ENCODE measurements around the gene FAM117A. TPM values are rescaled to one million over a fixed set of nuclear protein-coding genes. Genes with fewer than 3 reads are reported as not detected.

The FAM117A gene, protein sequence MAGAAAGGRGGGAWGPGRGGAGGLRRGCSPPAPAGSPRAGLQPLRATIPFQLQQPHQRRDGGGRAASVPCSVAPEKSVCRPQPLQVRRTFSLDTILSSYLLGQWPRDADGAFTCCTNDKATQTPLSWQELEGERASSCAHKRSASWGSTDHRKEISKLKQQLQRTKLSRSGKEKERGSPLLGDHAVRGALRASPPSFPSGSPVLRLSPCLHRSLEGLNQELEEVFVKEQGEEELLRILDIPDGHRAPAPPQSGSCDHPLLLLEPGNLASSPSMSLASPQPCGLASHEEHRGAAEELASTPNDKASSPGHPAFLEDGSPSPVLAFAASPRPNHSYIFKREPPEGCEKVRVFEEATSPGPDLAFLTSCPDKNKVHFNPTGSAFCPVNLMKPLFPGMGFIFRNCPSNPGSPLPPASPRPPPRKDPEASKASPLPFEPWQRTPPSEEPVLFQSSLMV
- total RNA-seq = 10 to 100 TPM; 21.8 to 39.7 (median 26.4) TPM

DNA sequence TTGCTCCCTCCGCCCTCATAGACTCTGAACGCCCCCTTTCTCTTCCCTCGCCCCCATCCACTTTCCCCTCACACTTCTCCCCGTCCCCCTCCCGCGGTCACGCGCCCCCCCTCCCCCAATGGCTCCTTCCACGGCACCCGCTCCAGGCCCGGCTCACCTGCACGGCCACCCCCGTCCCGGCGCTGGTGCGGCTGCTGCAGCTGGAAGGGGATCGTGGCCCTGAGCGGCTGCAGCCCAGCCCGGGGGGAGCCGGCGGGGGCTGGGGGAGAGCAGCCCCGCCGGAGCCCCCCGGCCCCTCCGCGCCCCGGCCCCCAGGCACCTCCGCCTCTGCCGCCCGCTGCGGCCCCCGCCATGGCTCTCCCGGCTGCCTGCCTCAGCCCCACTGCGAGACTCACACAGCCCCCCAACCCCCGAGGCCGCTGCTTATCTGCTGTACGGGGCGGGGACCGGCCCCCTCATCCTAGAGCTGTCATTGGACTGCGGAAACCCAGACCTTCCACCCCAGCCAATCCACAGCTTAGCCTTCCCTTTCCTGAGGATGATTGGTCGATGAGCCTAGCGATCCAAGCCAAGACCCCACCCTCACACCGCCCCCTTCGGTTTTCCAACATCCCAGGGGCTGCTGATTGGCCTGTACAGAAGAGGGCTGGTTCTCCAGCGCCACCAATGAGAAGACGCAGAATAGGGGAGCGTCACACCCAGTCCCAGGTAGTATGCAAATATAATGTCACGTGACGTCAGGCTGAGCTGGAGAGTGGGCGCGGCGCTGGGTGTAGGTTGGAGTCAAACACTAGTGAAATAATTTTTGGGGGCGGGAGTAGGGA lies at the start of gene FAM117A:
TSS of gene FAM117A (minus strand) at position 397 of the 824 bp plus-strand sequence. CDS start at position 353, 44 bp downstream.
- intact Hi-C loops (cut with DNase I; ENCODE audit: low total_unique reads) = no loop called here
- peak; percentile 97 to 99 for DNase-seq (ENCODE audit: low spot score in 2 of 2)
- TF ChIP-seq POLR2A (IDR thresholded peaks at IDR 0.05) = no peak
- peak within 1 kb of the TSS; percentile 58 for H3K4me3 ChIP-seq (ENCODE audit: low read depth, poor library complexity, severe bottlenecking)
- 0 to 2% methylated on average over 27 to 30 of the region's 53 CpGs for WGBS, 2 donors

DNA sequence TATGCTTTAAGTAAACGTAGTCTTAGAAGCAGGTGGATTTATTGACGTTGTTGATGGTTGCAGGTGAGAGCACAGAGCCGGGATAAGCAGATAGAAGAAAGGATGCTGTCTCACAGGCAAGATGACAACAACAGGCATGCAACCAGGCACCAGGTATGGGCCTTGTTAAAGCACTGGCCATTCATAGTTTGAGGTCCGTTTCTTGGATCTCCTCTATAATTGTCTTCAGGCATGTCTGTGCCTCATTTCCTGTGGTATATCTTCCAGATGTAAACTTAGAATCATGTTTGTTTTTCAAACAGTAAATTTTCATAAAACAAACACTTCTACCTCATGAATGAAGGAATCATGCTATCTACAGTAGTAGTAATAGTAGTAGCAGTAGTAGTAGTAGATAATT lies 45.1 kb upstream of the FAM117A start:
- intact Hi-C loops (cut with DNase I; ENCODE audit: low total_unique reads) = no loop called here
- 71 to 73% methylated on average over 4 of the region's 4 CpGs for WGBS, 2 donors
- no peak overlapping the region for H3K4me3 ChIP-seq (ENCODE audit: low read depth, poor library complexity, severe bottlenecking)
- no peak for DNase-seq (ENCODE audit: low spot score in 2 of 2)
- TF ChIP-seq, protein P1, sequence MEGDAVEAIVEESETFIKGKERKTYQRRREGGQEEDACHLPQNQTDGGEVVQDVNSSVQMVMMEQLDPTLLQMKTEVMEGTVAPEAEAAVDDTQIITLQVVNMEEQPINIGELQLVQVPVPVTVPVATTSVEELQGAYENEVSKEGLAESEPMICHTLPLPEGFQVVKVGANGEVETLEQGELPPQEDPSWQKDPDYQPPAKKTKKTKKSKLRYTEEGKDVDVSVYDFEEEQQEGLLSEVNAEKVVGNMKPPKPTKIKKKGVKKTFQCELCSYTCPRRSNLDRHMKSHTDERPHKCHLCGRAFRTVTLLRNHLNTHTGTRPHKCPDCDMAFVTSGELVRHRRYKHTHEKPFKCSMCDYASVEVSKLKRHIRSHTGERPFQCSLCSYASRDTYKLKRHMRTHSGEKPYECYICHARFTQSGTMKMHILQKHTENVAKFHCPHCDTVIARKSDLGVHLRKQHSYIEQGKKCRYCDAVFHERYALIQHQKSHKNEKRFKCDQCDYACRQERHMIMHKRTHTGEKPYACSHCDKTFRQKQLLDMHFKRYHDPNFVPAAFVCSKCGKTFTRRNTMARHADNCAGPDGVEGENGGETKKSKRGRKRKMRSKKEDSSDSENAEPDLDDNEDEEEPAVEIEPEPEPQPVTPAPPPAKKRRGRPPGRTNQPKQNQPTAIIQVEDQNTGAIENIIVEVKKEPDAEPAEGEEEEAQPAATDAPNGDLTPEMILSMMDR (IDR thresholded peaks at IDR 0.05) = no peak
- no peak for TF ChIP-seq POLR2A (IDR thresholded peaks at IDR 0.05)

DNA sequence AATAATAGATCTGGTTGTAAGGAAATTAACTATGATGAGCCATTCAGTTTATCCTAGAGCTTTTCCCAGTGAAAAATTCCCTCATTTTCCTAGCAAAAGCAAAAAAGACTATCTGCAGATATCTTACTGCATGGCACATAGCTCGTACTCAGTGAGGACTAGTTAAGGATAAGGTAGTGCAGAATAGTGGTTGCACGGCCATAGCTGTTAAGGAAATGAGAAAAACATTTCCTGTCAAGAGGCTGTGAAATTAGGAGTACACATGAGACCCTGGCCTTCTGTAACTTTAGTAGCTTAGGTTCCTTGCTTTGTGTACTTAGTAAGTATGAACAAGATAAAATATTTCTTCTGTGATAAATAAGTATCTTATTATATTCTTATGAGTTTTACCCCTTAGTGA lies 34.8 kb upstream of the FAM117A start:
- 77 to 79% methylated on average over 2 of the region's 2 CpGs for WGBS, 2 donors
- H3K4me3 ChIP-seq (ENCODE audit: low read depth, poor library complexity, severe bottlenecking) = no peak overlapping the region
- intact Hi-C loops (cut with DNase I; ENCODE audit: low total_unique reads) = no loop called here
- TF ChIP-seq, protein P1 (IDR thresholded peaks at IDR 0.05) = no peak
- no peak for TF ChIP-seq POLR2A (IDR thresholded peaks at IDR 0.05)
- DNase-seq (ENCODE audit: low spot score in 2 of 2) = no peak

DNA sequence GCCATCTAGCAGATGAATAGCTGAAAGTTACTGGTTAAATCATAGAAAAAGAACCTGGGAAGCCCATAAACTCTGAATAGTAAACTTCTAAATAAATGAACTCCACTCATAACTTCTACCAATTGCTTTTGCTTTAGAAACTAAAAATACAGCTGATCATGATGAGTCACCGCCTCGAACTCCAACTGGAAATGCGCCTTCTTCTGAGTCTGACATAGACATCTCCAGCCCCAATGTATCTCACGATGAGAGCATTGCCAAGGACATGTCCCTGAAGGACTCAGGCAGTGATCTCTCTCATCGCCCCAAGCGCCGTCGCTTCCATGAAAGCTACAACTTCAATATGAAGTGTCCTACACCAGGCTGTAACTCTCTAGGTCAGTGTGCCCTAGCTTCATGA lies 34.3 kb upstream of the FAM117A start:
- no peak for DNase-seq (ENCODE audit: low spot score in 2 of 2)
- TF ChIP-seq, protein P1 (IDR thresholded peaks at IDR 0.05) = no peak
- TF ChIP-seq POLR2A (IDR thresholded peaks at IDR 0.05) = no peak
- intact Hi-C loops (cut with DNase I; ENCODE audit: low total_unique reads) = no loop called here
- WGBS, 2 donors = 78 to 79% methylated on average over 8 of the region's 8 CpGs
- no peak overlapping the region for H3K4me3 ChIP-seq (ENCODE audit: low read depth, poor library complexity, severe bottlenecking)

DNA sequence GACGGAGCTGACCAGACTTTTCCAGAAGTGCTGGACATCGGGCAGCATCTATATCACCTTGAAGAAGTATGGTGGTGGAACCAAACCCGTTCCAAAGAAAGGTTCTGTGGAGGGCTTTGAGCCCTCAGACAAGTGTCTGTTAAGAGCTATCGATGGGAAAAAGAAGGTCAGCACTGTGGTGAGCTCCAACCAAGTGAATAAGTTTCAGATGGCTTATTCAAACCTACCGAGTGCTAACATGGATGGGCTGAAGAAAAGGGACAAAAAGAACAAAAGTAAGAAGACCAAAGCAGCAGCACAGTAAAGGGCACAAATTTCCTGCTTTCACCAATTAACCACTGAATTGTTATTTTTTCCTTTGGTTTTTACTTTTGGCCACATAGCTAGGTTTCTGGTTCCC lies 31.4 kb upstream of the FAM117A start:
- no peak for DNase-seq (ENCODE audit: low spot score in 2 of 2)
- intact Hi-C loops (cut with DNase I; ENCODE audit: low total_unique reads) = no loop called here
- 79 to 87% methylated on average over 5 of the region's 5 CpGs for WGBS, 2 donors
- TF ChIP-seq, protein P1 (IDR thresholded peaks at IDR 0.05) = no peak
- no peak for TF ChIP-seq POLR2A (IDR thresholded peaks at IDR 0.05)
- no peak overlapping the region for H3K4me3 ChIP-seq (ENCODE audit: low read depth, poor library complexity, severe bottlenecking)

DNA sequence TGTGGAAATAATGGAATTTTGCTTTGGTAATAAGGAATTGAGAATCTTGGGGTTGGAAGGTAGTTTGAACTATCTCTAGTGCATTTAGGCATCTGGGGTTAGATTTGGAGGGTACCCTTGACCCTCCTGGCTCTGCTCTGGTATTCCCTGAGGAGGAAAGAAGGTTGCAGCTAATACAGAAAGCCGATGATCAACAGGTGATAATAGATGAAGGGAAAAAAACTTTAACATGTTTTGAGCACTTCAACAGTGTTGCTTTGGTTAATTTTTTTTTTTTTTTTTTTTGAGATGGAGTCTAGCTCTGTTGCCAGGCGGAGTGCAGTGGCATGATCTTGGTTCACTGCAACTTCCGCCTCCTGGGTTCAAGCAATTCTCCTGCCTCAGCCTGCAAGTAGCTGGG lies 29.4 kb upstream of the FAM117A start:
- 92 to 94% methylated on average over 3 of the region's 3 CpGs for WGBS, 2 donors
- no peak for TF ChIP-seq POLR2A (IDR thresholded peaks at IDR 0.05)
- TF ChIP-seq, protein P1 (IDR thresholded peaks at IDR 0.05) = no peak
- DNase-seq (ENCODE audit: low spot score in 2 of 2) = no peak
- intact Hi-C loops (cut with DNase I; ENCODE audit: low total_unique reads) = no loop called here
- no peak overlapping the region for H3K4me3 ChIP-seq (ENCODE audit: low read depth, poor library complexity, severe bottlenecking)

Data from lower leg skin (tissue), 4 donors.